ENCODE measurements around the gene ZBED3. TPM values are rescaled to one million over a fixed set of nuclear protein-coding genes. Genes with fewer than 3 reads are reported as not detected.

The ZBED3 gene
- total RNA-seq, 1 donor from 2014 or later = 1.7 TPM

- intact Hi-C loops (cut with micrococcal nuclease) = no loop called here
- Mint-ChIP-seq H3K9me3 (no peaks in the 10 kb centered on the region), H3K27me3 (no peaks in the 10 kb centered on the region), H3K4me3 (no peak overlapping the region), H3K4me1 (peaks cover 13% of the 10 kb centered on the region), H3K27ac (no peak overlapping the region), H3K36me3 (ENCODE audit: low read depth) (peaks cover 50% of the 10 kb centered on the region)
- DNase-seq = no peak
Observed at GRCh38 chr5:77064040-77064439, 23.0 kb downstream of the ZBED3 start.

GRCh38 chr5:77046416-77047073 lies 40.5 kb downstream of the ZBED3 start:
- DNase-seq = no peak
- no peaks in the 10 kb centered on the region for H3K9me3 Mint-ChIP-seq
- H3K27me3 Mint-ChIP-seq = no peaks in the 10 kb centered on the region
- H3K4me1 Mint-ChIP-seq = peaks cover 11% of the 10 kb centered on the region
- peaks cover 43% of the 10 kb centered on the region for H3K36me3 Mint-ChIP-seq (ENCODE audit: low read depth)
- H3K4me3 Mint-ChIP-seq = no peak overlapping the region
- no peak overlapping the region for H3K27ac Mint-ChIP-seq
- intact Hi-C loops (cut with micrococcal nuclease) = no loop called here

- H3K4me3 Mint-ChIP-seq = no peak overlapping the region
- no peak for DNase-seq
- H3K9me3 Mint-ChIP-seq = no peaks in the 10 kb centered on the region
- H3K27me3 Mint-ChIP-seq = no peaks in the 10 kb centered on the region
- no peak overlapping the region for H3K27ac Mint-ChIP-seq
- intact Hi-C loops (cut with micrococcal nuclease) = no loop called here
- H3K36me3 Mint-ChIP-seq (ENCODE audit: low read depth) = peaks cover 53% of the 10 kb centered on the region
- H3K4me1 Mint-ChIP-seq = peaks cover 20% of the 10 kb centered on the region
Observed at GRCh38 chr5:77035950-77036349, 51.1 kb downstream of the ZBED3 start.

GRCh38 chr5:77033338-77033737 lies 53.7 kb downstream of the ZBED3 start:
- Mint-ChIP-seq H3K4me3 (no peak overlapping the region), H3K27ac (no peak overlapping the region), H3K9me3 (peaks cover 14% of the 10 kb centered on the region), H3K4me1 (peaks cover 25% of the 10 kb centered on the region), H3K36me3 (ENCODE audit: low read depth) (peaks cover 50% of the 10 kb centered on the region), H3K27me3 (no peaks in the 10 kb centered on the region)
- intact Hi-C loops (cut with micrococcal nuclease) = no loop called here
- DNase-seq = no peak

- Mint-ChIP-seq H3K9me3 (peaks cover 17% of the 10 kb centered on the region), H3K4me1 (peaks cover 25% of the 10 kb centered on the region), H3K27me3 (no peaks in the 10 kb centered on the region), H3K36me3 (ENCODE audit: low read depth) (peaks cover 50% of the 10 kb centered on the region), H3K27ac (no peak overlapping the region), H3K4me3 (no peak overlapping the region)
- DNase-seq = no peak
- intact Hi-C loops (cut with micrococcal nuclease) = no loop called here
Observed at GRCh38 chr5:77032635-77033034, 54.5 kb downstream of the ZBED3 start.

- peaks cover 23% of the 10 kb centered on the region for H3K4me1 Mint-ChIP-seq
- no peaks in the 10 kb centered on the region for H3K27me3 Mint-ChIP-seq
- DNase-seq = no peak
- peak overlapping the region; percentile 95 for H3K27ac Mint-ChIP-seq
- peaks cover 46% of the 10 kb centered on the region for H3K36me3 Mint-ChIP-seq (ENCODE audit: low read depth)
- intact Hi-C loops (cut with micrococcal nuclease) = loop anchor here (2.0 kb wide), 1 partner anchor 745 kb away; the partner anchor contains the start of gene TBCA
- H3K4me3 Mint-ChIP-seq = peak overlapping the region; percentile 99
- peaks cover 17% of the 10 kb centered on the region for H3K9me3 Mint-ChIP-seq
Observed at GRCh38 chr5:77031891-77032290, 55.2 kb downstream of the ZBED3 start.

- intact Hi-C loops (cut with micrococcal nuclease) = loop anchor here (1.0 to 2.0 kb wide), 3 partner anchors 47 to 746 kb away; partner anchors contain the start of genes TBCA and WDR41
- Mint-ChIP-seq H3K9me3 (peaks cover 25% of the 10 kb centered on the region), H3K4me3 (peak within 1 kb of the TSS; percentile 99), H3K36me3 (ENCODE audit: low read depth) (peaks cover 34% of the 10 kb centered on the region), H3K4me1 (peaks cover 23% of the 10 kb centered on the region), H3K27ac (peak within 1 kb of the TSS; percentile 95), H3K27me3 (peaks cover 8% of the 10 kb centered on the region)
- peak; percentile 97 for DNase-seq
Observed at GRCh38 chr5:77030097-77031071, 56.7 kb downstream of the ZBED3 start, which contains the start of gene AGGF1. TSS of gene AGGF1 (plus strand) at chr5:77030404. CDS start at chr5:77030767, 363 bp downstream.

- Mint-ChIP-seq H3K27ac (peak overlapping the region; percentile 95), H3K27me3 (peaks cover 8% of the 10 kb centered on the region), H3K36me3 (ENCODE audit: low read depth) (peaks cover 27% of the 10 kb centered on the region), H3K4me1 (peaks cover 20% of the 10 kb centered on the region), H3K9me3 (peaks cover 25% of the 10 kb centered on the region), H3K4me3 (peak overlapping the region; percentile 99)
- intact Hi-C loops (cut with micrococcal nuclease) = no loop called here
- no peak for DNase-seq
Observed at GRCh38 chr5:77029376-77029885, 57.7 kb downstream of the ZBED3 start.

- H3K27me3 Mint-ChIP-seq = peaks cover 8% of the 10 kb centered on the region
Observed at GRCh38 chr5:77028631-77029375, 58.3 kb downstream of the ZBED3 start.

GRCh38 chr5:77024490-77024889 lies 62.6 kb downstream of the ZBED3 start:
- peaks cover 10% of the 10 kb centered on the region for H3K36me3 Mint-ChIP-seq (ENCODE audit: low read depth)
- H3K9me3 Mint-ChIP-seq = peaks cover 25% of the 10 kb centered on the region
- H3K4me1 Mint-ChIP-seq = no peaks in the 10 kb centered on the region
- peaks cover 18% of the 10 kb centered on the region for H3K27me3 Mint-ChIP-seq
- DNase-seq = no peak
- no peak overlapping the region for H3K4me3 Mint-ChIP-seq
- intact Hi-C loops (cut with micrococcal nuclease) = no loop called here
- H3K27ac Mint-ChIP-seq = no peak overlapping the region

More at GRCh38 chr5:77028631-77029375, 58.3 kb downstream of the ZBED3 start:
- peaks cover 20% of the 10 kb centered on the region for H3K4me1 Mint-ChIP-seq
- peak overlapping the region; percentile 15 for H3K4me3 Mint-ChIP-seq
- DNase-seq = no peak
- H3K27ac Mint-ChIP-seq = peak overlapping the region; percentile 49
- peaks cover 25% of the 10 kb centered on the region for H3K36me3 Mint-ChIP-seq (ENCODE audit: low read depth)
- peaks cover 25% of the 10 kb centered on the region for H3K9me3 Mint-ChIP-seq
- intact Hi-C loops (cut with micrococcal nuclease) = no loop called here

GRCh38 chr5:77022511-77023417 lies 64.3 kb downstream of the ZBED3 start:
- Mint-ChIP-seq H3K27me3 (peaks cover 27% of the 10 kb centered on the region), H3K27ac (no peak overlapping the region), H3K4me1 (no peaks in the 10 kb centered on the region), H3K4me3 (no peak overlapping the region), H3K36me3 (ENCODE audit: low read depth) (no peaks in the 10 kb centered on the region), H3K9me3 (peaks cover 11% of the 10 kb centered on the region)
- no peak for DNase-seq
- intact Hi-C loops (cut with micrococcal nuclease) = no loop called here

All from activated CD4-positive, alpha-beta T cell treated with anti-CD3 and anti-CD28 coated beads, Interleukin-2, amount 10 ng/mL, durations not matched to agents 24 days and 14 days (primary cell).